Measurements from ENCODE around the gene SETD2. TPM values are rescaled to one million over a fixed set of nuclear protein-coding genes. Genes with fewer than 3 reads are reported as not detected.

Gene SETD2
- total RNA-seq, 4 donors from 2014 or later = 70.3 to 92.1 (median 87.3) TPM

DNA sequence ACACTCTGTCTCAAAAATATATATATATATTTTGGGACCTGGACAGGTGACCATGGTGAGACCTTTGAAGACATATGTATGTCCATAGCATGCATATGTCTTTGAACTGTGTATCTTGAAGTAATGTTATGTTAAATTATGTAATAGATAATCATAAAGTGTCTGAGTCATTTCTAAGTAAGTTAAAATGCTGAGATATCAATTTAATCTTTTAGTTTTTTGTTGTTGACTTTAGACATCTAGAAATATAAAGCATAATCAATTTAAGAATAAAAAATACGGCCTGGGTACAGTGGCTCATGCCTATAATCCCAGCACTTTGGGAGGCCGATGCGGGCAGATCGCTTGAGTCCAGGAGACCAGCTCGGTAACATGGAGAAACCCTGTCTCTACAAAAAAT lies 12.7 kb upstream of the SETD2 start:
- no peak for DNase-seq
- no peaks in the 10 kb centered on the region for H3K27me3 ChIP-seq
- H3K27ac ChIP-seq = no peak overlapping the region
- H3K4me1 ChIP-seq = no peaks in the 10 kb centered on the region
- H3K4me3 ChIP-seq = no peak overlapping the region
- H3K9me3 ChIP-seq = no peaks in the 10 kb centered on the region
- TF ChIP-seq, protein P1, sequence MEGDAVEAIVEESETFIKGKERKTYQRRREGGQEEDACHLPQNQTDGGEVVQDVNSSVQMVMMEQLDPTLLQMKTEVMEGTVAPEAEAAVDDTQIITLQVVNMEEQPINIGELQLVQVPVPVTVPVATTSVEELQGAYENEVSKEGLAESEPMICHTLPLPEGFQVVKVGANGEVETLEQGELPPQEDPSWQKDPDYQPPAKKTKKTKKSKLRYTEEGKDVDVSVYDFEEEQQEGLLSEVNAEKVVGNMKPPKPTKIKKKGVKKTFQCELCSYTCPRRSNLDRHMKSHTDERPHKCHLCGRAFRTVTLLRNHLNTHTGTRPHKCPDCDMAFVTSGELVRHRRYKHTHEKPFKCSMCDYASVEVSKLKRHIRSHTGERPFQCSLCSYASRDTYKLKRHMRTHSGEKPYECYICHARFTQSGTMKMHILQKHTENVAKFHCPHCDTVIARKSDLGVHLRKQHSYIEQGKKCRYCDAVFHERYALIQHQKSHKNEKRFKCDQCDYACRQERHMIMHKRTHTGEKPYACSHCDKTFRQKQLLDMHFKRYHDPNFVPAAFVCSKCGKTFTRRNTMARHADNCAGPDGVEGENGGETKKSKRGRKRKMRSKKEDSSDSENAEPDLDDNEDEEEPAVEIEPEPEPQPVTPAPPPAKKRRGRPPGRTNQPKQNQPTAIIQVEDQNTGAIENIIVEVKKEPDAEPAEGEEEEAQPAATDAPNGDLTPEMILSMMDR (IDR thresholded peaks at IDR 0.05) = no peak
- TF ChIP-seq POLR2A (IDR thresholded peaks at IDR 0.05) = no peak
- intact Hi-C loops (cut with DNase I; ENCODE audit: low total_unique reads) = no loop called here
- H3K36me3 ChIP-seq = no peaks in the 10 kb centered on the region

DNA sequence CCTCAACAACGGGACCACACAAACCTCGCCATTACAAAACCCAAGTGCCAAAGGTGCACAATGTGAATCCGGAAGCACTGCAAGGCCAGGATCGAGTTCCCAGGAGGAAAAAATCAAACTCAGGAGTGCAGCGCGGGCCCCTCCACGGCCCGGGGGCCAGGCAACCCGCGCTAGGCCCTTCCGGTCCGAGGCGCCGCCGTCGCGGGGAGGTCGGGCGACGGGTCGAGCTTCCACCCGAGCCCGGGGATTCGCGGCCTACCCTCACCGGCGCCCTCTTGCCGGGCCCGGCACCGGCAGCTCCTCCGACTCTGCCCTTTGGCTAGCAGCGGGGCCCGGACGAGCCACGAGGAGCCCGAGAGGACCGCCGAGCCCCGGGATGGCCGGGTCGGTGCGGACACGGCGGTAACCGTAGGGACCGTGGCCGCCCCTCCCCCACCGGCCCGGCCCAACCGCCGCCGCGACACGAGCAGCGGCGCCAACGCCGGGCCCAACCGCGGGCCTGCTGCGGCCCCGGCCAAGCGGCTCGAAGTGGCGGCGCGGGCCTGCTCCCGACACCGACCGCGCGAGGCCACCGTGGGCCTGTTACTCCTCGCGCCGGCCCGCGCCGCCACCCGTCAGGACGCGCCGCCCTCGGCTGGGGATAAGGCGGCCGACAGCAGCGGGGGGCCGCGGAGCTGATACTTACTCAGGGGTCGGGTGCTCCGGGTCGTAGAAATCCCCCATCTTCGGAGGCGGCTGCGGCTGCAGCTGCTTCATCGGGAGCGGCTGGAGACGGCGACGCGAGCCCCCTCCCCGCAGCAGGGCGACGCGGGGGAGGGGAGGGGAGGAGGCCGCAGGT lies 525 bp downstream of the SETD2 start:
- no peaks in the 10 kb centered on the region for H3K36me3 ChIP-seq
- no peak for TF ChIP-seq POLR2A (IDR thresholded peaks at IDR 0.05)
- TF ChIP-seq, protein P1 (IDR thresholded peaks at IDR 0.05) = no peak
- no peaks in the 10 kb centered on the region for H3K9me3 ChIP-seq
- H3K4me3 ChIP-seq = peak overlapping the region; percentile 85 to 88
- H3K27ac ChIP-seq = peak overlapping the region; percentile 91 to 95
- intact Hi-C loops (cut with DNase I; ENCODE audit: low total_unique reads) = no loop called here
- H3K27me3 ChIP-seq = no peaks in the 10 kb centered on the region
- DNase-seq = peak; percentile 23 to 38
- H3K4me1 ChIP-seq = peaks cover 0 to 26% of the 10 kb centered on the region in 2 donors

DNA sequence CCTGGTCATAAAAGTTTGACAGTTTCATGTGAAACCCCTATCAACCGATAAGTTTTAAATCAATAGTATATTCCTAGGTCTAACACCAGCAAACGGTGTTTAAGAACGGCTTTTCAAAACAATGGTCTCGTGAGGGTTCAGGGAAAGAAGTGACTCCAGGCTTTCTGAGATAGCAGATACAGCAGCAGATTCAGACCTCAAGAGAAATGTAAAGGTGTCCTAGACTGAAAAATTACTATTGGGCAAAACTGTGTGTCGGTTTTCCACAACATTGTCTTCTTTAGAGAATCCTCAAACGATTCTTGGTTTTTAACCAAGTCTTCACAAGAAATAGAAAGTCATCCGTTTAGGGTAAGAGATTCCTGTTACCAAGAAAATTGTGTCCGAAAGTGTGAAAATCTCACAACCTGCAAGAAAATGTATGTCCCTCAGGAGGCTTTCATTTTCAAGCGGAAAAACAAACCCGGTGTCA lies 1.2 kb downstream of the SETD2 start:
- no peaks in the 10 kb centered on the region for H3K9me3 ChIP-seq
- H3K4me1 ChIP-seq = peaks cover 0 to 26% of the 10 kb centered on the region in 2 donors
- peak overlapping the region; percentile 85 to 88 for H3K4me3 ChIP-seq
- peak overlapping the region; percentile 91 to 95 for H3K27ac ChIP-seq
- TF ChIP-seq, protein P1 (IDR thresholded peaks at IDR 0.05) = no peak
- TF ChIP-seq POLR2A (IDR thresholded peaks at IDR 0.05) = no peak
- intact Hi-C loops (cut with DNase I; ENCODE audit: low total_unique reads) = no loop called here
- no peaks in the 10 kb centered on the region for H3K36me3 ChIP-seq
- no peaks in the 10 kb centered on the region for H3K27me3 ChIP-seq
- no peak for DNase-seq

DNA sequence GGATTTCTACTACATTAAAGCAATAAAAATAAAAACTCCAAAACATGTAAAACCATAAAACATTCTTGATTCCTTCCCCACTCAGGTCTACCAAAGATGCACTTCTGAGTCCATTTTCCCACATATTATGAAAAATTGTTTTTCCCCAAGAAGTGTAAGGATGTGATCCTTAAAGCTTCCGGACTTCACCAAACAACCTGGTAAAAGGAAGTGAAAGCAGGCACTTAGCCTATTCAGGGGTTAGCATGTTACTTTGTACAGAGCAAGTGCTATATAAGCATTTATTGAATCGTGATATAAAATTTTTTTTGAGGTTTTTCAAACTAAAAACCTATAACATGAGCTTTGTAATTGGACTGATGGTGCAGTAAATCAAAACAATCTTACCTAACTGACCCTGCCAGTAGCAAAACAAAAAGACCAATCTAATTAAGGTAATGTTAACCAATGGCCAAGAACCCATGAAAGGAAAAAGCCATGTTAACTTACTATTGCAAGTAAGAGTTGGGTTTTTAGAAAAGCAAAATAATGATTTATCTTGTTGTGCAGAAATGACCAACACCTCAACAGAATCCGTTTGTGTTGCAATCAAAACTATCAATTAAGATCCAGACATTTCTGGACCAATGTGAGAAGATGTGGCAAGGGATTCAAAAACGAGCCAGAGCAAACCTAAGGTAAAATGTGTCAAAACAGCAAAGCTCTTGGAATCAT lies 1.8 kb downstream of the SETD2 start:
- no peak for DNase-seq
- TF ChIP-seq, protein P1 (IDR thresholded peaks at IDR 0.05) = no peak
- TF ChIP-seq POLR2A (IDR thresholded peaks at IDR 0.05) = no peak
- no peaks in the 10 kb centered on the region for H3K27me3 ChIP-seq
- H3K36me3 ChIP-seq = no peaks in the 10 kb centered on the region
- intact Hi-C loops (cut with DNase I; ENCODE audit: low total_unique reads) = no loop called here
- H3K4me1 ChIP-seq = peaks cover 0 to 26% of the 10 kb centered on the region in 2 donors
- H3K27ac ChIP-seq = peak overlapping the region; percentile 91 to 95
- no peaks in the 10 kb centered on the region for H3K9me3 ChIP-seq
- peak overlapping the region; percentile 85 to 88 for H3K4me3 ChIP-seq

DNA sequence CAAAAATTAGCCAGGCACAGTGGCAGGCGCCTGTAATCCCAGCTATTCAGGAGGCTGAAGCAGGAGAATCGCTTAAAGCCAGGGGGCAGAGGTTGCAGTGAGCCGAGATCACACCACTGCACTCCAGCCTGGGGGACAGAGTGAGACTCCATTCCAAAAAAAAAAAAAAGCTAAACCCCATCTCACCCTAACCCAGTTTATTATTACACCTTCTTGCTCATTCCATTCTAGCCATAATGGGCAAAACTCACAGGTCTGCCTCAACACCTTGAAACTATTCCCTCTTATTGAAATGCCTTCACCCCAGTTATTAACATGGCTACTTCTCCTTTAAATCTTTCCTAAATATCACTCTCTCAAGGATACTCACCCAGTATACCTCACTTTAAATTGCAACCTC lies 4.1 kb downstream of the SETD2 start:
- intact Hi-C loops (cut with DNase I; ENCODE audit: low total_unique reads) = no loop called here
- Histone ChIP-seq H3K27me3 (no peaks in the 10 kb centered on the region), H3K27ac (no peak overlapping the region), H3K4me3 (no peak overlapping the region), H3K36me3 (no peaks in the 10 kb centered on the region), H3K4me1 (peaks cover 0 to 19% of the 10 kb centered on the region in 2 donors), H3K9me3 (no peaks in the 10 kb centered on the region)
- TF ChIP-seq, protein P1 (IDR thresholded peaks at IDR 0.05) = no peak
- TF ChIP-seq POLR2A (IDR thresholded peaks at IDR 0.05) = no peak
- DNase-seq = no peak

All from uterus (tissue), 4 donors.